GM20000 (cell line): ENCODE measurements around the gene LPCAT1.

Experiments used
- DNase-seq: peaks from one replicate; pipeline ENCODE4 v3.0.0; 2012; ENCODE audit warnings: low spot score
- CTCF ChIP-seq: IDR thresholded peaks from 2 replicates; pipeline ENCODE4 v1.5.1; 2012; ENCODE audit warnings: mild to moderate bottlenecking, control low read depth; ENCODE audit errors: extremely low read depth, missing control alignments

The LPCAT1 gene

GRCh38 chr5:1555808-1556731 is 32.3 kb upstream of the LPCAT1 start:
- DNase-seq: no peak
- no peak for TF ChIP-seq CTCF

- no peak for DNase-seq
- no peak for TF ChIP-seq CTCF
Measured at GRCh38 chr5:1555011-1555807, 31.4 kb upstream of the LPCAT1 start.

GRCh38 chr5:1554410-1554967 is 30.7 kb upstream of the LPCAT1 start:
- no peak for DNase-seq
- TF ChIP-seq CTCF: no peak

- DNase-seq: no peak
- no peak for TF ChIP-seq CTCF
Measured at GRCh38 chr5:1553539-1554409, 30.0 kb upstream of the LPCAT1 start.

GRCh38 chr5:1552521-1553255 is 28.9 kb upstream of the LPCAT1 start:
- DNase-seq: no peak
- no peak for TF ChIP-seq CTCF
